Upper lobe of left lung (tissue), 6 donors: Measurements from ENCODE around the gene NME4. TPM values are rescaled to one million over a fixed set of nuclear protein-coding genes. Genes with fewer than 3 reads are reported as not detected.

ENCODE experiments used
- ATAC-seq, 2 donors: fragments of 200-7000 bp; cut with Tn5 transposase; one replicate each; pipeline ENCODE4 v1.9.1; 2022; ENCODE audit warnings: mild to moderate bottlenecking in 2 of 2, moderate library complexity in 2 of 2; ENCODE audit not compliant: low FRiP score in 2 of 2
- DNase-seq, 2 donors: peaks; one replicate each; pipeline ENCODE4 v3.0.0-alpha.2; 2019 to 2020
- H3K27ac ChIP-seq, 4 donors: fragments of 200-600 bp; sonication (generic); one replicate each; pipeline ENCODE4 v1.5.1; 2016 to 2019
- H3K27me3 ChIP-seq, 4 donors: fragments of 200-600 bp; sonication (generic); one replicate each; pipeline ENCODE4 v1.5.1; 2017 to 2019
- H3K36me3 ChIP-seq, 4 donors: fragments of 200-600 bp; sonication (generic); one replicate each; pipeline ENCODE4 v1.5.1; 2016 to 2019
- H3K4me1 ChIP-seq, 4 donors: fragments of 200-600 bp; sonication (generic); one replicate each; pipeline ENCODE4 v1.5.1; 2018 to 2019
- H3K4me3 ChIP-seq, 4 donors: fragments of 200-600 bp; sonication (generic); one replicate each; pipeline ENCODE4 v1.5.1; 2017 to 2019; ENCODE audit warnings: mild to moderate bottlenecking in 2 of 4, moderate library complexity in 1 of 4
- H3K9me3 ChIP-seq, 4 donors: fragments of 200-600 bp; sonication (generic); one replicate each; pipeline ENCODE4 v1.5.1; 2018 to 2019
- EP300 ChIP-seq, 4 donors: sonication (generic); formaldehyde crosslinking; IDR thresholded peaks; one replicate each; pipeline ENCODE4 v1.5.1; 2017; ENCODE audit warnings: antibody characterized with exemption in 4 of 4, control low read depth in 2 of 4
- POLR2A ChIP-seq, 4 donors: fragments of 450-650 bp; IDR thresholded peaks; one replicate each; pipeline ENCODE4 v1.5.1; 2016 to 2017; ENCODE audit warnings: antibody characterized with exemption in 4 of 4, mild to moderate bottlenecking in 2 of 4
- POLR2AphosphoS5 ChIP-seq, 2 donors: sonication (generic); formaldehyde crosslinking; IDR thresholded peaks; one replicate each; pipeline ENCODE4 v1.5.1; 2017; ENCODE audit warnings: antibody characterized with exemption in 2 of 2
- WGBS, 2 donors: methylation state at CpG; one replicate each; pipeline ENCODE4 v1.1.5; 2017 to 2018; 5-methylcytosine and 5-hydroxymethylcytosine counted together
- total RNA-seq, 6 donors: library from RNA; depleted of rRNA in 4 of 6; stranded (reverse); fragments of >200 nt in 4 of 6; gene quantifications; one replicate each; pipeline versions ENCODE4 v1.1.0 to v1.2.1, GENCODE V29; 2016 to 2021
- TF ChIP-seq, protein P1 (sequence below), 6 experiments: fragments of 450-650 bp in 4 of 6; fragments of 200-600 bp in 2 of 6; sonication (generic) in 2 of 6; IDR thresholded peaks; one replicate each; pipeline ENCODE4 v1.5.1; 2016 to 2019; ENCODE audit warnings: antibody characterized with exemption in 6 of 6
- donor health status: DM: no; HTN: no; CAD: no; lungs with moderate emphysema.
- donor health status: DM: no; HTN: yes; CAD: no; lungs with severe emphysema.

Gene NME4
- total RNA-seq, 6 donors from 2014 or later, result 22.1 to 57.6 (median 41.8) TPM

GRCh38 chr16:368388-369158, 28.4 kb upstream of the NME4 start:
- ATAC-seq, result no peak
- H3K36me3 ChIP-seq, result peaks cover 11 to 55% (median 40%) of the 10 kb centered on the region in 4 donors
- peaks cover 11 to 23% (median 18%) of the 10 kb centered on the region in 4 donors for H3K4me1 ChIP-seq
- no peak overlapping the region for H3K4me3 ChIP-seq
- no peak for TF ChIP-seq EP300 (IDR thresholded peaks at IDR 0.05)
- no peak for TF ChIP-seq POLR2AphosphoS5 (IDR thresholded peaks at IDR 0.05)
- TF ChIP-seq, protein P1, sequence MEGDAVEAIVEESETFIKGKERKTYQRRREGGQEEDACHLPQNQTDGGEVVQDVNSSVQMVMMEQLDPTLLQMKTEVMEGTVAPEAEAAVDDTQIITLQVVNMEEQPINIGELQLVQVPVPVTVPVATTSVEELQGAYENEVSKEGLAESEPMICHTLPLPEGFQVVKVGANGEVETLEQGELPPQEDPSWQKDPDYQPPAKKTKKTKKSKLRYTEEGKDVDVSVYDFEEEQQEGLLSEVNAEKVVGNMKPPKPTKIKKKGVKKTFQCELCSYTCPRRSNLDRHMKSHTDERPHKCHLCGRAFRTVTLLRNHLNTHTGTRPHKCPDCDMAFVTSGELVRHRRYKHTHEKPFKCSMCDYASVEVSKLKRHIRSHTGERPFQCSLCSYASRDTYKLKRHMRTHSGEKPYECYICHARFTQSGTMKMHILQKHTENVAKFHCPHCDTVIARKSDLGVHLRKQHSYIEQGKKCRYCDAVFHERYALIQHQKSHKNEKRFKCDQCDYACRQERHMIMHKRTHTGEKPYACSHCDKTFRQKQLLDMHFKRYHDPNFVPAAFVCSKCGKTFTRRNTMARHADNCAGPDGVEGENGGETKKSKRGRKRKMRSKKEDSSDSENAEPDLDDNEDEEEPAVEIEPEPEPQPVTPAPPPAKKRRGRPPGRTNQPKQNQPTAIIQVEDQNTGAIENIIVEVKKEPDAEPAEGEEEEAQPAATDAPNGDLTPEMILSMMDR (IDR thresholded peaks at IDR 0.05), result no peak
- TF ChIP-seq POLR2A (IDR thresholded peaks at IDR 0.05), result no peak
- no peaks in the 10 kb centered on the region for H3K27me3 ChIP-seq
- 92 to 95% methylated on average over 14 to 27 of the region's 29 CpGs for WGBS, 2 donors
- no peak overlapping the region for H3K27ac ChIP-seq
- no peaks in the 10 kb centered on the region for H3K9me3 ChIP-seq
- peak in 1 of 2 donors; percentile 80 for DNase-seq

GRCh38 chr16:369275-369865, 27.6 kb upstream of the NME4 start:
- DNase-seq, result no peak
- WGBS, 2 donors, result 88 to 89% methylated on average over 13 to 20 of the region's 20 CpGs
- H3K4me3 ChIP-seq, result peak overlapping the region in 2 of 4 donors; percentile 54 to 60
- H3K9me3 ChIP-seq, result no peaks in the 10 kb centered on the region
- no peaks in the 10 kb centered on the region for H3K27me3 ChIP-seq
- no peak for TF ChIP-seq EP300 (IDR thresholded peaks at IDR 0.05)
- no peak for TF ChIP-seq POLR2A (IDR thresholded peaks at IDR 0.05)
- TF ChIP-seq POLR2AphosphoS5 (IDR thresholded peaks at IDR 0.05), result no peak
- TF ChIP-seq, protein P1 (IDR thresholded peaks at IDR 0.05), result no peak
- no peak overlapping the region for H3K27ac ChIP-seq
- H3K36me3 ChIP-seq, result peaks cover 11 to 63% (median 48%) of the 10 kb centered on the region in 4 donors
- no peak for ATAC-seq
- H3K4me1 ChIP-seq, result peaks cover 11 to 23% (median 18%) of the 10 kb centered on the region in 4 donors

DNA sequence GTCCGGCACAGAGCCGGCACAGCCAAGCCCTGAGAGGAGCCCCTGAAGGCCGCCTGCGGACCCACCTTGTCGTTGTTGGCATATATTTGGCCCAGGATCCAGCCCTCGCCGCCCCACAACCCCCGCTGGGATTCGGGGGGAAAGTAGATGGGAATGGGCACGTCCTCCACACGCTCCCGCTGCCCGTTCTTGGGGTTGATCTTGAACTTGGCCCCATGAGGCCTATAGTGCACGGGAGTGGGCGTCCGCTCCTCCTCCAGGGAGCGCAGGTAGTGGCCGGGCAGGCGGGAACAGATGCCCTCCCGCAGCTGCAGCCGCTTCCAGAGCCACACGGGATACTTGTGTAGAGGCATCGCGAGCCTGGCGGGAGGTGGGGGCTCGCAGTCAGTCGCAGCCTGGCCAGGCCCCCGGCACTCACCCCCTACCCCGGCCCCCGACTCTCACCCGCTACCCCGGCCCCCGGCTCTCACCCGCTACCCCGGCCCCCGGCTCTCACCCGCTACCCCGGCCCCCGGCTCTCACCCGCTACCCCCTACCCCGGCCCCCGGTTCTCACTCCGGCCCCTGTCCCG, 27.0 kb upstream of the NME4 start:
- Histone ChIP-seq H3K4me3 (peak overlapping the region in 3 of 4 donors; percentile 54 to 60 (median 58)), H3K9me3 (no peaks in the 10 kb centered on the region), H3K27me3 (no peaks in the 10 kb centered on the region), H3K27ac (peak overlapping the region in 2 of 4 donors; percentile 75 to 81), H3K36me3 (peaks cover 11 to 69% (median 54%) of the 10 kb centered on the region in 4 donors), H3K4me1 (peaks cover 11 to 23% (median 18%) of the 10 kb centered on the region in 4 donors)
- DNase-seq (no peak), ATAC-seq (no peak)
- WGBS, 2 donors, result 16 to 60% methylated on average over 11 to 36 of the region's 44 CpGs
- no peak for TF ChIP-seq POLR2AphosphoS5 (IDR thresholded peaks at IDR 0.05)
- TF ChIP-seq EP300 (IDR thresholded peaks at IDR 0.05), result no peak
- TF ChIP-seq, protein P1 (IDR thresholded peaks at IDR 0.05), result no peak
- TF ChIP-seq POLR2A (IDR thresholded peaks at IDR 0.05), result no peak

DNA sequence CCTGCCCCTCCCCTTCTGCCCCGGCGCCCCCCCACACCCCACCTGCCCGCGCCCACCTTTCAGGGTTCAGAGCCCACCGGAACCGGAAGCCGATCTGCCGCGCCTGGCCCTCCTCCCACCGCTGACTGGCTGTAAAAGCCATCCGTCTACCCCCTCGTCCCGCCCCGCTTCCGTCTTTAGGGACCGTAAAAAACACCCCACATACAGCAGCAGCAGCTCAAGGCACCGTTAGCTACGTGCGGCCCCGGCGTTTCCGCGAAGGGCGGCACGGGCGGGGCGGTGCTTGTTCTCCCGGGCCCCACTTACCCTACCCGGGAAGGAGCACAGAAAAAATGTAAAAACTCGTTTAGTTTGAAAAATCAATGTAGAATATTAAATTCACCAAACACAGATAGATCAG, 26.6 kb upstream of the NME4 start, which contains the start of gene MRPL28:
MRPL28 (minus strand) TSS at position 96 of the 400 bp plus-strand sequence. CDS start 320 bp downstream, outside the sequence.
- 0 to 1% methylated on average over 20 to 21 of the region's 30 CpGs for WGBS, 2 donors
- peaks cover 11 to 23% (median 18%) of the 10 kb centered on the region in 4 donors for H3K4me1 ChIP-seq
- ATAC-seq (peak; percentile 93 to 97), DNase-seq (peak; percentile 96)
- H3K4me3 ChIP-seq, result peak within 1 kb of the TSS in 3 of 4 donors; percentile 54 to 60 (median 58)
- H3K27me3 ChIP-seq, result no peaks in the 10 kb centered on the region
- peak within 1 kb of the TSS; percentile 63 to 81 (median 73) for H3K27ac ChIP-seq
- TF ChIP-seq, protein P1 (IDR thresholded peaks at IDR 0.05), result no peak
- TF ChIP-seq EP300 (IDR thresholded peaks at IDR 0.05) (no peak), POLR2AphosphoS5 (IDR thresholded peaks at IDR 0.05) (peak; percentile 75 to 82), POLR2A (IDR thresholded peaks at IDR 0.05) (peak in 1 of 4 donors; percentile 41)
- peaks cover 11 to 73% (median 59%) of the 10 kb centered on the region in 4 donors for H3K36me3 ChIP-seq
- H3K9me3 ChIP-seq, result no peaks in the 10 kb centered on the region
